PC-9 (cell line): Measurements from ENCODE around the gene TCF12.

Experiments
- CTCF ChIP-seq: fragments of 200-600 bp; sonication (generic); conservative IDR thresholded peaks from 2 replicates; pipeline ENCODE4 v1.6.1; 2017; ENCODE audit warnings: mixed run types, antibody characterized with exemption, mild to moderate bottlenecking, moderate library complexity
- EZH2 ChIP-seq: fragments of 200-600 bp; sonication (generic); IDR thresholded peaks from 2 replicates; pipeline ENCODE4 v1.8.0; 2017; ENCODE audit warnings: antibody characterized with exemption, low read depth

GRCh38 chr15:56879502-56879901 is 38.9 kb upstream of the TCF12 start:
- no peak for TF ChIP-seq CTCF
- no peak for TF ChIP-seq EZH2
